Adrenal gland (tissue), 5 donors: ENCODE data around the gene GRPEL1.

ENCODE experiments used
- CTCF ChIP-seq, 6 experiments: fragments of 450-650 bp in 4 of 6; fragments of 200-600 bp in 2 of 6; sonication (generic) in 1 of 6; IDR thresholded peaks; 1 replicate in 5 of 6; 2 replicates in 1 of 6; pipeline versions ENCODE4 v1.5.1 to v1.8.0; 2016 to 2021; ENCODE audit warnings: antibody characterized with exemption in 6 of 6, mild to moderate bottlenecking in 2 of 6, moderate library complexity in 1 of 6
- POLR2A ChIP-seq, 2 donors: fragments of 450-650 bp; IDR thresholded peaks; one replicate each; pipeline ENCODE4 v1.6.1; 2017; ENCODE audit warnings: antibody characterized with exemption in 2 of 2, mild to moderate bottlenecking in 2 of 2, moderate library complexity in 1 of 2
- donor health status: DM: no; HTN: no; CAD: no.

DNA sequence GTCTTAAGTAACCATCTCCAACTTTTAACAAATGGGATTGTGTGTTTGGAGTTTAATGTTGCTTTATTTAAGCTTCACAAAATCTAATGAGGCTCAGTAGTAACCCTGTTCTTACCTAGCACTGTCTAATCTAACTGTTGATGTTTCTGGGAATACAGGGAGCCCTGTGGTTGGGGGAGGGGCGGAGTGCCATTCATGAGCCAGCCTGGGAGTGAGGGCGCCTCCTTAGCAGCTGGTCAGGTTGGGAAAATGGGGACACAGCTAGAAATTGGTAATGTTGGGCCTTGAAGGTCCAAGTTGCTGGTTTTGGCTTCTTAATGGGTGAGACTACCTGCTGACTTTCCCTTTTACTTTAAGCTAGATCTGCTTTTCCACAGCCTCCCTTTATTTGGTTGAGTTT is 47.6 kb downstream of the GRPEL1 start:
- no peak for TF ChIP-seq CTCF (IDR thresholded peaks at IDR 0.05)
- TF ChIP-seq POLR2A (IDR thresholded peaks at IDR 0.05), result no peak
